Naive thymus-derived CD8-positive, alpha-beta T cell (primary cell): ENCODE data around the gene CHI3L2. TPM values are rescaled to one million over a fixed set of nuclear protein-coding genes. Genes with fewer than 3 reads are reported as not detected.

ENCODE experiments used
- ATAC-seq, 2 donors: fragments of 150-1000 bp; cut with Tn5 transposase in 1 of 2; sonication (Bioruptor Pico), chemical (Tn5 transposase) in 1 of 2; 1 replicate in 1 of 2; 2 replicates in 1 of 2; pipeline ENCODE4 v1.10.0; 2021; ENCODE audit warnings: mild to moderate bottlenecking in 2 of 2, moderate library complexity in 2 of 2
- POLR2A ChIA-PET: fragments of 350-600 bp; sonication (Branson Sonifier 250); formaldehyde crosslinking; loops from one replicate; lab custom pipeline; 2021; ENCODE audit warnings: antibody characterized with exemption; lab: Charles Lee
- DNase-seq, 10 donors: peaks; one replicate each; pipeline versions ENCODE4 v3.0.0 to v3.0.0-alpha.2; 2020 to 2022
- H3K27ac Mint-ChIP-seq, 10 donors: one replicate each; pipeline ENCODE4 v1.8.0; 2020 to 2022; ENCODE audit warnings: mild to moderate bottlenecking in 10 of 10, mixed read lengths in 10 of 10, moderate library complexity in 4 of 10, inconsistent platforms in 1 of 10
- H3K27me3 Mint-ChIP-seq, 5 donors: one replicate each; pipeline ENCODE4 v1.8.0; 2021 to 2022; ENCODE audit warnings: mixed read lengths in 5 of 5
- H3K36me3 Mint-ChIP-seq, 3 donors: one replicate each; pipeline ENCODE4 v1.8.0; 2020 to 2022; ENCODE audit warnings: mixed read lengths in 3 of 3, mild to moderate bottlenecking in 2 of 3, inconsistent platforms in 1 of 3
- H3K4me1 Mint-ChIP-seq, 4 donors: one replicate each; pipeline ENCODE4 v1.8.0; 2021 to 2022; ENCODE audit warnings: mixed read lengths in 4 of 4
- H3K4me3 Mint-ChIP-seq, 10 donors: one replicate each; pipeline ENCODE4 v1.8.0; 2020 to 2022; ENCODE audit warnings: mild to moderate bottlenecking in 10 of 10, mixed read lengths in 10 of 10, moderate library complexity in 6 of 10, inconsistent platforms in 1 of 10
- H3K9me3 Mint-ChIP-seq, 9 donors: one replicate each; pipeline ENCODE4 v1.8.0; 2020 to 2022; ENCODE audit warnings: mixed read lengths in 9 of 9, mild to moderate bottlenecking in 3 of 9, inconsistent platforms in 1 of 9, moderate library complexity in 1 of 9
- polyA plus RNA-seq, 3 donors: library from polyadenylated mRNA; unstranded; fragments of 300-500 nt; fragmentation: Illumina TruSeq; gene quantifications; one replicate each; pipeline ENCODE4 v1.2.3, GENCODE V29; 2021
- total RNA-seq, 8 experiments: library from RNA in 2 of 8; stranded (reverse) in 2 of 8; gene quantifications; one replicate each; pipeline ENCODE4 v1.2.3 and lab custom pipeline; 2021 to 2026

The CHI3L2 gene
- total and polyA plus RNA-seq, 5 experiments from 2014 or later = 5.7 to 69.0 (median 45.4) TPM

GRCh38 chr1:111267801-111268508 lies 40.4 kb downstream of the CHI3L2 start:
- Mint-ChIP-seq H3K27me3 (peaks cover 10 to 36% (median 18%) of the 10 kb centered on the region in 5 donors), H3K27ac (peak overlapping the region in 1 of 10 donors; percentile 35), H3K36me3 (peaks cover 0 to 28% (median 15%) of the 10 kb centered on the region in 3 donors), H3K9me3 (peaks cover 4 to 33% (median 17%) of the 10 kb centered on the region in 9 donors), H3K4me1 (peaks cover 8 to 15% (median 10%) of the 10 kb centered on the region in 4 donors), H3K4me3 (no peak overlapping the region)
- ATAC-seq (no peak), DNase-seq (no peak)
- POLR2A ChIA-PET = no interaction called here

GRCh38 chr1:111269825-111270406 lies 42.4 kb downstream of the CHI3L2 start:
- no peak overlapping the region for H3K27ac Mint-ChIP-seq
- ATAC-seq (no peak), DNase-seq (no peak)
- H3K4me1 Mint-ChIP-seq = peaks cover 8 to 18% (median 10%) of the 10 kb centered on the region in 4 donors
- POLR2A ChIA-PET = no interaction called here
- H3K36me3 Mint-ChIP-seq = peaks cover 0 to 17% (median 15%) of the 10 kb centered on the region in 3 donors
- peak overlapping the region in 6 of 10 donors; percentile 71 to 87 (median 80) for H3K4me3 Mint-ChIP-seq
- peaks cover 10 to 41% (median 18%) of the 10 kb centered on the region in 5 donors for H3K27me3 Mint-ChIP-seq
- H3K9me3 Mint-ChIP-seq = peaks cover 0 to 20% (median 9%) of the 10 kb centered on the region in 9 donors

GRCh38 chr1:111270771-111271463 lies 43.4 kb downstream of the CHI3L2 start:
- Mint-ChIP-seq H3K27ac (peak overlapping the region in 3 of 10 donors; percentile 35 to 65 (median 53)), H3K9me3 (peaks cover 0 to 10% (median 3%) of the 10 kb centered on the region in 9 donors), H3K4me1 (peaks cover 8 to 18% (median 11%) of the 10 kb centered on the region in 4 donors), H3K36me3 (peaks cover 0 to 8% (median 7%) of the 10 kb centered on the region in 3 donors), H3K27me3 (peaks cover 10 to 39% (median 18%) of the 10 kb centered on the region in 5 donors), H3K4me3 (peak overlapping the region; percentile 71 to 87 (median 79))
- POLR2A ChIA-PET = interaction anchor here (1.0 kb wide), 1 partner anchor 75 kb away, joined by 4 read pairs; no protein-coding TSS in a partner anchor
- peak; percentile 54 to 76 for ATAC-seq
- DNase-seq = peak in 2 of 10 donors; percentile 14

- POLR2A ChIA-PET = interaction anchor here (0.7 to 1.2 kb wide), 4 partner anchors 18 to 75 kb away, joined by 3 to 5 read pairs (median 4); no protein-coding TSS in a partner anchor
- peaks cover 0 to 3% (median 2%) of the 10 kb centered on the region in 3 donors for H3K36me3 Mint-ChIP-seq
- peak overlapping the region in 3 of 10 donors; percentile 11 to 47 (median 35) for H3K27ac Mint-ChIP-seq
- peaks cover 0 to 5% (median under 1%) of the 10 kb centered on the region in 9 donors for H3K9me3 Mint-ChIP-seq
- ATAC-seq = peak in 1 of 2 donors; percentile 39
- peak overlapping the region; percentile 71 to 87 (median 79) for H3K4me3 Mint-ChIP-seq
- H3K4me1 Mint-ChIP-seq = peaks cover 8 to 18% (median 11%) of the 10 kb centered on the region in 4 donors
- peaks cover 10 to 37% (median 18%) of the 10 kb centered on the region in 5 donors for H3K27me3 Mint-ChIP-seq
- peak in 1 of 10 donors; percentile 3 for DNase-seq
These were observed 43.9 kb downstream of the CHI3L2 start for GRCh38 chr1:111271464-111271801.

- Mint-ChIP-seq H3K27ac (no peak overlapping the region), H3K9me3 (peaks cover 0 to under 1% (median 0%) of the 10 kb centered on the region in 9 donors), H3K4me3 (peak overlapping the region in 7 of 10 donors; percentile 2 to 84 (median 74)), H3K4me1 (peaks cover 8 to 18% (median 11%) of the 10 kb centered on the region in 4 donors), H3K36me3 (peaks cover 0 to 2% (median 0%) of the 10 kb centered on the region in 3 donors), H3K27me3 (peaks cover 10 to 37% (median 18%) of the 10 kb centered on the region in 5 donors)
- ATAC-seq = no peak
- POLR2A ChIA-PET = interaction anchor here (0.7 to 1.2 kb wide), 3 partner anchors 18 to 47 kb away, joined by 3 to 5 read pairs (median 3); no protein-coding TSS in a partner anchor
- no peak for DNase-seq
These were observed 44.6 kb downstream of the CHI3L2 start for GRCh38 chr1:111272081-111272480.

GRCh38 chr1:111274653-111275052 lies 47.1 kb downstream of the CHI3L2 start:
- Mint-ChIP-seq H3K4me3 (peak overlapping the region in 1 of 10 donors; percentile 52), H3K27ac (no peak overlapping the region), H3K27me3 (peaks cover 9 to 29% (median 18%) of the 10 kb centered on the region in 5 donors), H3K4me1 (peaks cover 9 to 18% (median 11%) of the 10 kb centered on the region in 4 donors), H3K9me3 (no peaks in the 10 kb centered on the region), H3K36me3 (peaks cover 0 to 2% (median 0%) of the 10 kb centered on the region in 3 donors)
- DNase-seq (no peak), ATAC-seq (no peak)
- POLR2A ChIA-PET = interaction anchor here (1.3 kb wide), 1 partner anchor 10 kb away, joined by 3 read pairs; no protein-coding TSS in a partner anchor

- peaks cover 9 to 17% (median 11%) of the 10 kb centered on the region in 4 donors for H3K4me1 Mint-ChIP-seq
- ATAC-seq (no peak), DNase-seq (no peak)
- peaks cover 9 to 26% (median 18%) of the 10 kb centered on the region in 5 donors for H3K27me3 Mint-ChIP-seq
- POLR2A ChIA-PET = interaction anchor here (1.3 kb wide), 1 partner anchor 10 kb away, joined by 3 read pairs; no protein-coding TSS in a partner anchor
- peak overlapping the region in 1 of 10 donors; percentile 49 for H3K27ac Mint-ChIP-seq
- no peaks in the 10 kb centered on the region for H3K9me3 Mint-ChIP-seq
- H3K4me3 Mint-ChIP-seq = no peak overlapping the region
- peaks cover 0 to 2% (median 0%) of the 10 kb centered on the region in 3 donors for H3K36me3 Mint-ChIP-seq
These were observed 47.6 kb downstream of the CHI3L2 start for GRCh38 chr1:111275079-111275478.

GRCh38 chr1:111275780-111276433 lies 48.4 kb downstream of the CHI3L2 start:
- Mint-ChIP-seq H3K27ac (no peak overlapping the region), H3K4me3 (no peak overlapping the region), H3K4me1 (peaks cover 7 to 13% (median 9%) of the 10 kb centered on the region in 4 donors), H3K9me3 (no peaks in the 10 kb centered on the region), H3K27me3 (peaks cover 8 to 24% (median 12%) of the 10 kb centered on the region in 5 donors), H3K36me3 (peaks cover 0 to 2% (median 0%) of the 10 kb centered on the region in 3 donors)
- no peak for ATAC-seq
- POLR2A ChIA-PET = no interaction called here
- no peak for DNase-seq

- POLR2A ChIA-PET = no interaction called here
- Mint-ChIP-seq H3K27ac (no peak overlapping the region), H3K4me1 (peaks cover 0 to 3% (median 2%) of the 10 kb centered on the region in 4 donors), H3K27me3 (peaks cover 0 to 1% (median 0%) of the 10 kb centered on the region in 5 donors), H3K36me3 (no peaks in the 10 kb centered on the region), H3K9me3 (no peaks in the 10 kb centered on the region), H3K4me3 (no peak overlapping the region)
- DNase-seq = no peak
- ATAC-seq = no peak
These were observed 51.6 kb downstream of the CHI3L2 start for GRCh38 chr1:111279144-111279543.

GRCh38 chr1:111280267-111280666 lies 52.8 kb downstream of the CHI3L2 start:
- H3K4me1 Mint-ChIP-seq = peaks cover 0 to 3% (median 0%) of the 10 kb centered on the region in 4 donors
- DNase-seq = no peak
- no peaks in the 10 kb centered on the region for H3K9me3 Mint-ChIP-seq
- H3K36me3 Mint-ChIP-seq = no peaks in the 10 kb centered on the region
- peak overlapping the region in 1 of 10 donors; percentile 26 for H3K27ac Mint-ChIP-seq
- no peak overlapping the region for H3K4me3 Mint-ChIP-seq
- ATAC-seq = no peak
- peaks cover 0 to 1% (median 0%) of the 10 kb centered on the region in 5 donors for H3K27me3 Mint-ChIP-seq
- POLR2A ChIA-PET = no interaction called here

GRCh38 chr1:111281411-111281810 lies 53.9 kb downstream of the CHI3L2 start:
- H3K4me1 Mint-ChIP-seq = peaks cover 0 to 3% (median 0%) of the 10 kb centered on the region in 4 donors
- H3K9me3 Mint-ChIP-seq = no peaks in the 10 kb centered on the region
- H3K27ac Mint-ChIP-seq = peak overlapping the region in 1 of 10 donors; percentile 43
- no peak overlapping the region for H3K4me3 Mint-ChIP-seq
- no peak for DNase-seq
- no peaks in the 10 kb centered on the region for H3K36me3 Mint-ChIP-seq
- ATAC-seq = no peak
- peaks cover 0 to 1% (median 0%) of the 10 kb centered on the region in 5 donors for H3K27me3 Mint-ChIP-seq
- POLR2A ChIA-PET = interaction anchor here (0.7 kb wide), 1 partner anchor 83 kb away, joined by 3 read pairs; no protein-coding TSS in a partner anchor
